Measurements from ENCODE around the gene GSC2. TPM values are rescaled to one million over a fixed set of nuclear protein-coding genes. Genes with fewer than 3 reads are reported as not detected.
A peak's percentile ranks its signal among the peaks of the same experiment; 100 is the strongest.

The GSC2 gene
- total and polyA plus RNA-seq, 10 donors: not detected

- H3K27ac ChIP-seq: peak overlapping the region; percentile 84 to 96 (median 94)
- H3K4me1 ChIP-seq: peaks cover 42 to 68% (median 64%) of the 10 kb centered on the region in 6 donors
- peak overlapping the region; percentile 86 to 99 (median 97) for H3K4me3 ChIP-seq
- peaks cover 0 to 13% (median 0%) of the 10 kb centered on the region in 6 donors for H3K36me3 ChIP-seq
- TF ChIP-seq POLR2AphosphoS5 (IDR thresholded peaks at IDR 0.05): peak in 1 of 3 donors; percentile 35
- TF ChIP-seq POLR2A (IDR thresholded peaks at IDR 0.05): no peak
- intact Hi-C loops (cut with DNase I; ENCODE audit: low total_unique reads): no loop called here
- H3K27me3 ChIP-seq (replicated peaks in 1 of 7): no peaks in the 10 kb centered on the region
- DNase-seq: peak; percentile 77
- WGBS, 5 donors: 24 to 29% (median 24%) methylated on average over 22 to 23 of the region's 23 CpGs
- H3K9me3 ChIP-seq: no peaks in the 10 kb centered on the region
Measured at GRCh38 chr22:19120829-19121630, 29.1 kb downstream of the GSC2 start.

DNA sequence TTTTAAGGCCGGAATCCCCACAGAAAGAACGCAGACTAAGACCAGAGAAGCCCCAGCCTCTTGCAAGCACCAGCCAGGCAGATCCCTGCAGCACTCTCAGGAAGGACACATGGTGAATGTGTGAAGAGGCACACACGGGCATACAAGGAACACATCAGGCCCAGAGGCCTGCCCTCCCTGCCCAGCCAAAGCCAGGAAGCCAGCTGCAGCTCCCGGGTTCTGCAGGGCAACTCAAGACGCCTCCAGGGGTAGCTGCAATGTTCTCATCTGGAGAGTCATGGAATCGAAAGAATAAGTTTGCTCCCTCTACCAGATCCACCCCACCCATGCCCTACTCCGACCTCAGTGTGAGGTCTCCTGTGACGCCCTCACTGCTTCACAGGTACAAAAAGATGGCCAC is 30.1 kb downstream of the GSC2 start:
- WGBS, 5 donors: 82 to 88% (median 86%) methylated on average over 7 to 8 of the region's 8 CpGs
- peak; percentile 62 for DNase-seq
- Histone ChIP-seq H3K27me3 (replicated peaks in 1 of 7) (no peaks in the 10 kb centered on the region), H3K9me3 (no peaks in the 10 kb centered on the region), H3K4me3 (peak overlapping the region in 1 of 8 donors; percentile 98), H3K4me1 (peaks cover 42 to 78% (median 72%) of the 10 kb centered on the region in 6 donors), H3K27ac (peak overlapping the region in 1 of 8 donors; percentile 30), H3K36me3 (peaks cover 0 to 24% (median 0%) of the 10 kb centered on the region in 6 donors)
- no peak for TF ChIP-seq CTCF (IDR thresholded peaks at IDR 0.05 in 8 of 11, conservative IDR thresholded peaks at IDR 0.05 in 3 of 11)
- TF ChIP-seq POLR2AphosphoS5 (IDR thresholded peaks at IDR 0.05): no peak
- TF ChIP-seq POLR2A (IDR thresholded peaks at IDR 0.05): no peak
- intact Hi-C loops (cut with DNase I; ENCODE audit: low total_unique reads): no loop called here

DNA sequence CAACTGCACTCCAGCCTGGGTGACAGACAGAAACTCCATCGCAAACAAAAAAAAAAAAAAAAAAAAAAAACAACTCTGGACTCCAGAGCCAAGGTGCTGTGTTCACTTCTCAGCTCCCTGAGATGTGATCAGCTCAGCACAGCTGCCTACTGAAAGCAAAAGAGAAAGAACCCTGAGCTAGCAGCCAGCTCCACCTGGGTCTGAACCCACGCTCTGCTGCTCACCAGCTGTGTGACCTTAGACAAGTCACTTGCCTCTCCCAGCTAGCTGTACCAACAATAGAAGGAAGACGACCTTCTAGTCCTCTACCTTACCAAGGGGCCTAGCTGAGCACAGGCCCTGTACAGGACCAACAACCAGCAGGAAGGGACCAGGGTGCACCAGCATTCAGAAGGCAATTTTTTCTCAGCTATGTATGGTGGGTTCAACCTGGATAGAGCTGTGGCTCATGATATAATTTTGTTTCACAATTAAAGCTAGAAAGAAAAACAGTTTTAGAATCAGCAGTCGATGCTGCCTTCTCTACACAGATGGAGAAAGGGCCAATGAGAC is 31.7 kb downstream of the GSC2 start:
- no peak overlapping the region for H3K4me3 ChIP-seq
- DNase-seq: peak; percentile 71
- H3K4me1 ChIP-seq: peaks cover 42 to 92% (median 79%) of the 10 kb centered on the region in 6 donors
- no peaks in the 10 kb centered on the region for H3K27me3 ChIP-seq (replicated peaks in 1 of 7)
- H3K27ac ChIP-seq: peak overlapping the region in 2 of 8 donors; percentile 9 to 41
- TF ChIP-seq POLR2AphosphoS5 (IDR thresholded peaks at IDR 0.05): no peak
- TF ChIP-seq CTCF (IDR thresholded peaks at IDR 0.05 in 8 of 11, conservative IDR thresholded peaks at IDR 0.05 in 3 of 11): no peak
- TF ChIP-seq POLR2A (IDR thresholded peaks at IDR 0.05): no peak
- peaks cover 0 to 25% (median 0%) of the 10 kb centered on the region in 6 donors for H3K36me3 ChIP-seq
- intact Hi-C loops (cut with DNase I; ENCODE audit: low total_unique reads): no loop called here
- 69 to 82% (median 76%) methylated on average over 4 of the region's 4 CpGs for WGBS, 5 donors
- H3K9me3 ChIP-seq: no peaks in the 10 kb centered on the region

DNA sequence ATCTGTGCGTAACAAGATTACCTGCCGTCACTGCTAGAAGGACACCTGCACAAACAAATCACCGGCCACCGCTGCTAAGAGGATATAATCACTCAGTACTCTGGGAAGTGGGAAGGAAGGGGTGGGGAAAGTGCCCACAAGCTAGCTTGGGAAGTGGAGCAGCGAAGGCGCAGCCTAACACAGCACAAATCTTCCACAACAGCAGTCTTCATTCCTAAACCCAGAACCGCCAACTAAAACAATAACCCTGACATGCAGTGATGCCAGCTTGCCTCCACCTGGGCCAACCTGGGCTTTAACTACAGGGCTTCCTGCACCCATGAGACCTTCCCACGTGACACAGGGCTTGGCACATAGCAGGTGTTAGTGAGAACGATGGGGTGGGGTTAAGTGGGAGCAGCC is 33.0 kb downstream of the GSC2 start:
- H3K27ac ChIP-seq: no peak overlapping the region
- H3K9me3 ChIP-seq: no peaks in the 10 kb centered on the region
- no peaks in the 10 kb centered on the region for H3K27me3 ChIP-seq (replicated peaks in 1 of 7)
- H3K36me3 ChIP-seq: peaks cover 0 to 25% (median 0%) of the 10 kb centered on the region in 6 donors
- WGBS, 5 donors: 59 to 71% (median 63%) methylated on average over 9 of the region's 9 CpGs
- peak; percentile 54 for DNase-seq
- TF ChIP-seq CTCF (IDR thresholded peaks at IDR 0.05 in 8 of 11, conservative IDR thresholded peaks at IDR 0.05 in 3 of 11) (no peak), POLR2AphosphoS5 (IDR thresholded peaks at IDR 0.05) (no peak), POLR2A (IDR thresholded peaks at IDR 0.05) (no peak)
- peaks cover 38 to 96% (median 70%) of the 10 kb centered on the region in 6 donors for H3K4me1 ChIP-seq
- intact Hi-C loops (cut with DNase I; ENCODE audit: low total_unique reads): no loop called here
- H3K4me3 ChIP-seq: no peak overlapping the region
